ENCODE measurements around the gene HK3.

The HK3 gene

GRCh38 chr5:176915906-176916305 lies 16.8 kb upstream of the HK3 start:
- no peak overlapping the region for H3K4me3 Mint-ChIP-seq
- H3K27ac Mint-ChIP-seq, result no peak overlapping the region
- H3K9me3 Mint-ChIP-seq, result no peaks in the 10 kb centered on the region
- no peaks in the 10 kb centered on the region for H3K27me3 Mint-ChIP-seq (ENCODE audit: low read depth)
- DNase-seq (ENCODE audit: low spot score), result no peak
- peaks cover 6% of the 10 kb centered on the region for H3K4me1 Mint-ChIP-seq (ENCODE audit: low read depth)
- peaks cover 26% of the 10 kb centered on the region for H3K36me3 Mint-ChIP-seq (ENCODE audit: low read depth)

GRCh38 chr5:176912115-176912514 lies 13.0 kb upstream of the HK3 start:
- H3K4me1 Mint-ChIP-seq (ENCODE audit: low read depth), result peaks cover 6% of the 10 kb centered on the region
- H3K27me3 Mint-ChIP-seq (ENCODE audit: low read depth), result no peaks in the 10 kb centered on the region
- peaks cover 23% of the 10 kb centered on the region for H3K36me3 Mint-ChIP-seq (ENCODE audit: low read depth)
- no peak overlapping the region for H3K27ac Mint-ChIP-seq
- DNase-seq (ENCODE audit: low spot score), result no peak
- no peaks in the 10 kb centered on the region for H3K9me3 Mint-ChIP-seq
- no peak overlapping the region for H3K4me3 Mint-ChIP-seq

DNA sequence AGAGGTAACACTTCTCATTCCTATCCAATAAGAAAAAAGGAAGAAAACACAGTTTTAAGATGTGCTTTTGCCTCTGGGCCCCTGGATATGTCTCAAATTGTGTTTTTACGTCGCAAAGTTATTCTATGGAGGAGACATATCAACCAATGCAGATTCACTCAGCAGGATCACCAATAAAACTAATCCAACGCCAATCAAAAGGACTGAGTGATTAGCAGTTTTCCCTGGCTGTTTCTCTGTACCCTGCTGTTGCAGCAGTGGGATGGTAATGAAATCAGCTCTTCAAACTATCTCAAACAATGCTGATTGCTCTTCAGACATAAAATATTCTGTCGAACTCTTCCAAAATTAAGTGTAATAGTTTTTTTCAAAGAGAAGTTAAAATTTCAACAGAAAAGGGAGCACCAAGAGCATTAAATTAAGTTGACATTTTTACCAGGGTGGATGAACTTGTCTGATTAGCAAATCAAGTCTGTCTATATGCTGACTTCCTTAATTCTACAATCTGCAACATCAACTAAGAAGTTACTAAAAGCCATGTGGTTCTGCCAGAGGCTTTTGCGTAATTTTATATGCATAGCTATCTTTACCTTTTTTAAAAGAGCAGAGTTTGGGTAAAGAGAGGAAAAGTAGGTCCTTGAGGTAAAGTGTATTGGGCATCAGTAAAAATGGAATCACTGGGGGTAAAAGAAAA lies 9.7 kb upstream of the HK3 start:
- no peak overlapping the region for H3K27ac Mint-ChIP-seq
- peaks cover under 1% of the 10 kb centered on the region for H3K4me1 Mint-ChIP-seq (ENCODE audit: low read depth)
- no peaks in the 10 kb centered on the region for H3K27me3 Mint-ChIP-seq (ENCODE audit: low read depth)
- DNase-seq (ENCODE audit: low spot score), result no peak
- H3K36me3 Mint-ChIP-seq (ENCODE audit: low read depth), result peaks cover 39% of the 10 kb centered on the region
- no peak overlapping the region for H3K4me3 Mint-ChIP-seq
- H3K9me3 Mint-ChIP-seq, result no peaks in the 10 kb centered on the region

- peaks cover 38% of the 10 kb centered on the region for H3K36me3 Mint-ChIP-seq (ENCODE audit: low read depth)
- DNase-seq (ENCODE audit: low spot score), result no peak
- no peaks in the 10 kb centered on the region for H3K27me3 Mint-ChIP-seq (ENCODE audit: low read depth)
- H3K27ac Mint-ChIP-seq, result no peak overlapping the region
- no peaks in the 10 kb centered on the region for H3K9me3 Mint-ChIP-seq
- H3K4me3 Mint-ChIP-seq, result no peak overlapping the region
- H3K4me1 Mint-ChIP-seq (ENCODE audit: low read depth), result peaks cover 5% of the 10 kb centered on the region
Observed at GRCh38 chr5:176906796-176907195, 7.7 kb upstream of the HK3 start.

DNA sequence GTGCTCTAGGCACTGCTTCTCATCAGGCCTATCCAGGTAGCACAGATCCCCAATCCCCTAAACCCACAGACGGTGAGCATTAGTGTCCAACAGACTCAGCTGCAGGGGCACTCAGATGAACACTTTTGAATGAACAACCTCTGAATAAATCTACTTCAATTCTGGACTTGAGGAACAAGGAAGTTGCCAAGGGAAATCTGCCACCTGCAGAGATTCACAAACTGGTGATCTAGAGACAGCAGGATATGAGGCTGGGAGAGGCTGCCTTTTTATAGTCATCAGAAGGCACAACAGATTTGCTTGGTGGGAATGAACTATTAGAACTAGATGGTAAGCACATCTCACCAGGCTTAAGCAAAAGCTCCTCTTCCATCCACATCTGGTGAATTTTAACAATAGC lies 7.0 kb upstream of the HK3 start:
- peaks cover 7% of the 10 kb centered on the region for H3K4me1 Mint-ChIP-seq (ENCODE audit: low read depth)
- H3K9me3 Mint-ChIP-seq, result no peaks in the 10 kb centered on the region
- no peaks in the 10 kb centered on the region for H3K27me3 Mint-ChIP-seq (ENCODE audit: low read depth)
- no peak overlapping the region for H3K4me3 Mint-ChIP-seq
- peaks cover 38% of the 10 kb centered on the region for H3K36me3 Mint-ChIP-seq (ENCODE audit: low read depth)
- DNase-seq (ENCODE audit: low spot score), result no peak
- H3K27ac Mint-ChIP-seq, result no peak overlapping the region

DNA sequence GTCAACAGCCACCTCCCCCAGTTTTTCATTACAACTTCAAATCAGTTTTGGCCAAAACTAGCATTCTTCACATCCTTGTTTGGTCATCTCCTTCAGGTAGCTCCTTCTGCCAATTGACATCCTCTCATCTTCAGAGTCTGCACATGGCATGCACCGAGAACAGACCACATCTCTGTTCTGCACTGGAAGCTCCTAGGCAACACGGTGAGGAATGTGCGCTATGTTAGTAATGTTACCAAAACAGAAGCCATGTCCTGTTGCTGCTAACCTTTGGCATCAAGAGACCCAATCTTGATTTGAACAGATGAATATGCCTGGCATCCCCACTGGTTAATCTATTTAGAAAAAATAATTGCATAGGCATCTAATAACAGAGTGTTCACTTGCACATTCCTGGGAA lies 5.1 kb upstream of the HK3 start:
- Mint-ChIP-seq H3K27me3 (ENCODE audit: low read depth) (no peaks in the 10 kb centered on the region), H3K36me3 (ENCODE audit: low read depth) (peaks cover 35% of the 10 kb centered on the region), H3K27ac (no peak overlapping the region), H3K4me1 (ENCODE audit: low read depth) (peaks cover 14% of the 10 kb centered on the region), H3K9me3 (no peaks in the 10 kb centered on the region), H3K4me3 (no peak overlapping the region)
- DNase-seq (ENCODE audit: low spot score), result no peak

DNA sequence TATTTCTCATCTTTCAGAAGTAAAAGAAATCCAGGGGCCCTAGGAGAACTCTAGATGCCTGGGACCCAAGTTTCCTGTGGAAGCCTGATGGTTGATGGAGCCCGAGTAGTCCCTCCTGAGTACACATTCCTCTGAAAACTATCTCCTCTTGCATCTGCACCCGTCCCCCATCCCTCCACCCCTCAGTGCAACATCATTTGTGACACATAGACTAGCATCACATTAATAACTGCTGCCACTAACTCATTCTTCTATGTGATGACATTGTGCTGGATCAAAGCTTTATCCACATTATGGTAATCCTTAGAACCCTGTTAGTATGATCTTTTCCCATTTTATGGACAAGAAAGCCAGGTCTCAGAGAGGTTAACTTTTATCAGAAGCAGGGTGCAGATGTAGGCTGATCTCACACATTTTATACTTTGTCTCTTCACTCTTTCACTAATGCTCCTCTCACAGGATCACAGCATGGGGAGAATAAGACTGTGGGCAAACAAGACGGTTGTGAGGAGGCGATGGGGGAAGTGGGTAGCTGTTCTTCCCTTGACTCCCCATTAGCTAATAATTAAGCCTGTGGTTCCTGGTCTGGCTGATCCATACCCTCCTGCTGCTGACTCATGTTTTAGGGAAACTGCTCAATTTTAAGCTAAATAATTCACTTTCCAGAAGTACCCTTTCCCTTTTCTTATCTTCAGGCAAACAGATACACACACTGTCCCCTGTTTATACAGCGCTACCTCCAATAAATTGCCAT lies 3.9 kb upstream of the HK3 start:
- Mint-ChIP-seq H3K4me3 (no peak overlapping the region), H3K4me1 (ENCODE audit: low read depth) (peaks cover 16% of the 10 kb centered on the region), H3K9me3 (no peaks in the 10 kb centered on the region), H3K27ac (no peak overlapping the region), H3K27me3 (ENCODE audit: low read depth) (no peaks in the 10 kb centered on the region), H3K36me3 (ENCODE audit: low read depth) (peaks cover 35% of the 10 kb centered on the region)
- no peak for DNase-seq (ENCODE audit: low spot score)

DNA sequence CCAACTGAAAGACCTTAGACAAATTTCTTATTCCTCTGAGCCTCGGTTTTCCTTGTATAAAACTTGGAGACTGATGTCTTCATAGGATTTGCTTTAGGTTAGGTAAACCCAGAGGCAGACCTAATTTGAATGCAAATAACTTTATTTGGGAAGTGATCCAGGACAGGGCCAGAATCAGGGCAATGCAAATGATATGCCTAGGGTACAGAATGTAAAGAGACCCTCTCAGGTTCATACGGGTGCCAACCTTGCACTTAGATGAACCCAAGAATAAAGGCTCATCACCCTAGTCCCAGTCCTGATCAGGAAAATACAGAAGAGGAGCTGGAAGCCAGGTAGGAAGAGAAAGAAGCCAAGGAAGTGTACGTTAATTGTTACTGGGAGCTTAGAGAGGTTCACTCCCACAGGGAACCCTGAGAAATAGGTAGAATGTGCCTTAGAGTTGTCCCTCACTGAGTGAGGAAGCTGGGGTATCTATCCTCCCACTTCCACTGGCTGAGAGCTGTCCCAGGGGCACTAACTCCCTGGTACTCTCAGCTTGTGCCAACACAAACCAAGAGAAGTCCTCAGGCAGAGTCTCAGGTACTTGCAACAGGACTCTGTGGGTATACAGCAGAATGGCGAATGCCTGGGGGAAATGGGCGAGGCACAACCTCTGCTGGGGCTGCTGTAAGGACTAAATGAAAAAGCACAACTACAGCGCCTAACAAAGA lies 3.1 kb upstream of the HK3 start:
- no peak overlapping the region for H3K4me3 Mint-ChIP-seq
- H3K27me3 Mint-ChIP-seq (ENCODE audit: low read depth), result no peaks in the 10 kb centered on the region
- peak overlapping the region; percentile 15 for H3K27ac Mint-ChIP-seq
- H3K36me3 Mint-ChIP-seq (ENCODE audit: low read depth), result peaks cover 31% of the 10 kb centered on the region
- H3K4me1 Mint-ChIP-seq (ENCODE audit: low read depth), result peaks cover 16% of the 10 kb centered on the region
- H3K9me3 Mint-ChIP-seq, result no peaks in the 10 kb centered on the region
- DNase-seq (ENCODE audit: low spot score), result no peak

DNA sequence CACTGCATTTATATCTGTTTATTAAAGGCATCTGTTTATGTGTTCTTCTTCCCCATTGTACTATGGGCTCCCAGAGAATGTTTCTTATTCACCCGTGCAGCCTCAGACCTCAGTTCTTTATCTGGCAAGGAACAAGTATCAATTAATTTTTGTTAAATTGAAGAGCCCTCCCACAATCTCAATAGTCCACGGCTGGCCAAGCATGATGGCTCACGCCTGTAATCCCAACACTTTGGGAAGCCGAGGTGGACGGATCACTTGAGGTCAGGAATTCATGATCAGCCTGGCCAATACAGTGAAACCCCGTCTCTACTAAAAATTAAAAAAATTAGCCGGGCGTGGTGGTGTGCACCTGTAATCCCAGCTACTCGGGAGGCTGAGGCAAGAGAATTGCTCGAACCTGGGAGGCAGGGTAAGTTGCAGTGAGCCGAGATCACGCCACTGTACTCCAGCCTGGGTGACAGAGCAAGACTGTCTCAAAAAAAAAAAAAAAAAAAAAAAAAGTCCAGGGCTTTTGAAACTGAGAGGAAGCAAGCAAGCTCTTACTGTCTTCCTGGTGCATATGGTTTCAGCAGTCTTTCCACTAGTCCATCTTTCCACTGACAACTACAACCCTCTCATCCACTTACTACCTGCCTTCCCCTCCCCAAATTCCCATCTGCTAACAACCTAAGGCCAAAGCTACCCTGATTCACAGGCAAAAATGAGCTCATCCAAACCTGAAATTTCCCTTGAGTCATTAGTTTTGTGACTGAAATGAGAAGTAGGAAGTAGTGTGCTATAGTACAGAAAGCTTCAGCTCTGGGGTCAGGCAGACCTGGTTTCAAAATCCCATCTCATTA lies 2.3 kb upstream of the HK3 start:
- Mint-ChIP-seq H3K27me3 (ENCODE audit: low read depth) (no peaks in the 10 kb centered on the region), H3K4me1 (ENCODE audit: low read depth) (peaks cover 16% of the 10 kb centered on the region), H3K36me3 (ENCODE audit: low read depth) (peaks cover 28% of the 10 kb centered on the region), H3K9me3 (no peaks in the 10 kb centered on the region), H3K27ac (peak overlapping the region; percentile 15), H3K4me3 (no peak overlapping the region)
- DNase-seq (ENCODE audit: low spot score), result peak; percentile 41

- DNase-seq (ENCODE audit: low spot score), result no peak
- H3K9me3 Mint-ChIP-seq, result no peaks in the 10 kb centered on the region
- no peak overlapping the region for H3K27ac Mint-ChIP-seq
- H3K27me3 Mint-ChIP-seq (ENCODE audit: low read depth), result no peaks in the 10 kb centered on the region
- H3K4me3 Mint-ChIP-seq, result no peak overlapping the region
- peaks cover 16% of the 10 kb centered on the region for H3K4me1 Mint-ChIP-seq (ENCODE audit: low read depth)
- H3K36me3 Mint-ChIP-seq (ENCODE audit: low read depth), result peaks cover 22% of the 10 kb centered on the region
Observed at GRCh38 chr5:176900780-176901204, 1.6 kb upstream of the HK3 start.

DNA sequence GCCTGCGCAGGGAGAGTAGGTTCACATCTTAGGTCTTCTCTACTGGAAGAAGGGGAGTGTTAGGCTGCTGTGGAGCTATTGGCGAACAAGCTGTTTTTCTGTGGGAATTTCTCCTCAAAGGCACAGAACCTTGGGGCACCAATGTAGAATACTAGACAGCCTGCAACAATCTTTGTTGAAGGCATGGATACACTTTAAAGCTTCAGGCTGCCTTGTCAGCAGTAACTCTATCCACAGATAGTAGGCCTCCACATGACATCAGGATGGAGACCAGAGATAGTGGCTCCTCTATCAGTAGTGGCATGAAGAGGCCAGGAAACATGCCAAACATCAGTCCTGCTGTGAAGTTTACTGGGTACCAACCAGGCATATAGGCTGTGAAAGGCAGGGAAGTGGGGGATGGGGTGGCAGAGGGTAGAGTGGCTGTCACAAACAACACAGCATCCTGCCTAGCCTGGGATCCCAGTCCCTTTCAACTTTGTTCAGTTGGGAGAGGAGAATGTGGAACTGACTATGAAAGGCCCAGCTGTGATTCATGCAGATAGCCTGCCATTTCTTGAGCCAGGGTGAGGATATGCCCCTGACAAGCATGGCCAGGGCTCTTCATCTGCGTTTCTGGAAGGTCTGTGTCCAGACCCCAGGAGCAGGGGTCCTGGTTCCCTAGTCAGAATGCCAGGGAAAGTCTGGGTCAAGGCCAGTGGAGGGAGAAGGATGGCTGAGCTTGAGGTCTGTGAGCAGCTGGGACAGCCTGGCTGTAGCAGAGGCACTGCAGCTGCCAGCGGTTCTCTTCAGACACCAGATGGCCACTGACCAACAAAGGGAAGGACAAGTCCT lies 1.0 kb upstream of the HK3 start:
- peaks cover 16% of the 10 kb centered on the region for H3K36me3 Mint-ChIP-seq (ENCODE audit: low read depth)
- peaks cover 18% of the 10 kb centered on the region for H3K4me1 Mint-ChIP-seq (ENCODE audit: low read depth)
- no peak for DNase-seq (ENCODE audit: low spot score)
- H3K27me3 Mint-ChIP-seq (ENCODE audit: low read depth), result no peaks in the 10 kb centered on the region
- no peak overlapping the region for H3K27ac Mint-ChIP-seq
- no peaks in the 10 kb centered on the region for H3K9me3 Mint-ChIP-seq
- H3K4me3 Mint-ChIP-seq, result no peak overlapping the region

DNA sequence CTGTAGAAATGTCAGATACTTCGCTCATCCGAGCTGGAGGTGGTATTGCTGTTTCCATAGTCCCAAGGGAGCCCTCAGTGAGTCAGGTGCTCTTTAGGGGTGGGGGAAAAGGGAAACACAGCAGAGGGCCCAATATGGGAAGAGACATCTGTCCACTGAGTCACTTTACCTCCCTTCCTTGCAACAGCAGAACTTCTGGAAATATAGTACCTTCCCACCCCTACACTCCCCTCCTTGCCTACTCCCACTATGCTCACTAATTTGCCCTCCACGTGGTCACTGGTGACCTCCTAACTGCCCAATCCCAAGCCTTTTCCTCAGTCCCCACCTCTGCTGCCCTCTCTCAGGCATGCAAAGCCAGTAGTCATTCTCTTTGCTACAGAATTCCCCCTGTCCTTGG lies 1.9 kb downstream of the HK3 start:
- Mint-ChIP-seq H3K27ac (no peak overlapping the region), H3K36me3 (ENCODE audit: low read depth) (peaks cover 5% of the 10 kb centered on the region), H3K4me1 (ENCODE audit: low read depth) (peaks cover 17% of the 10 kb centered on the region), H3K4me3 (no peak overlapping the region), H3K9me3 (no peaks in the 10 kb centered on the region), H3K27me3 (ENCODE audit: low read depth) (no peaks in the 10 kb centered on the region)
- no peak for DNase-seq (ENCODE audit: low spot score)

GRCh38 chr5:176895831-176896230 lies 3.3 kb downstream of the HK3 start:
- Mint-ChIP-seq H3K27me3 (ENCODE audit: low read depth) (no peaks in the 10 kb centered on the region), H3K4me1 (ENCODE audit: low read depth) (peaks cover 11% of the 10 kb centered on the region)

More at GRCh38 chr5:176895831-176896230, 3.3 kb downstream of the HK3 start:
- no peak overlapping the region for H3K4me3 Mint-ChIP-seq
- H3K27ac Mint-ChIP-seq, result no peak overlapping the region
- no peak for DNase-seq (ENCODE audit: low spot score)
- no peaks in the 10 kb centered on the region for H3K9me3 Mint-ChIP-seq
- no peaks in the 10 kb centered on the region for H3K36me3 Mint-ChIP-seq (ENCODE audit: low read depth)
